ENCODE data around the gene THUMPD1.

THUMPD1 gene

GRCh38 chr16:20689668-20690067 is 52.0 kb downstream of the THUMPD1 start:
- DNase-seq, result no peak

- peak; percentile 36 for DNase-seq
These were observed 57.8 kb downstream of the THUMPD1 start for GRCh38 chr16:20683812-20684211.
